ENCODE data around the gene PRPH2.

PRPH2 gene

GRCh38 chr6:42722497-42722896 is at the start of gene PRPH2:
Gene PRPH2, minus strand, starts transcription at chr6:42722597. Its CDS starts 263 bp downstream, at chr6:42722334.
- DNase-seq, result no peak

DNA sequence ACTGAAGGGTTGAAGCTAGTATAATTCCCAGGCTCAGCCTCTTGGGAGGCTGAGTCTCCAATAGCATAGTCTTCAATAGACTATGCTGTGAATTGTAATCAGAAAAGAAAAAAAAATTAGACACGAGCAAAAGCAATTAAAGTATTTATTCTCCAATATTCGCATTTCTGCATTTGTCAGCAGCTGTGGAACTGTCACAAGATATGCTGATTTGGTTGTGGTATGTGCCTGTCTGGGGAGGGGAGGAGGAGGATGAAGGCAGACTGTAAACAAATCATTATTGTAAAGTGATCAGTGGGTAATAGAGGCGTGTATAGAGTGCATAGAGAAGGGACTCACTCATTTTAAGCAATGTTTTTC is 49.3 kb upstream of the PRPH2 start:
- peak; percentile 77 for DNase-seq

GRCh38 chr6:42769836-42770235 is 47.4 kb upstream of the PRPH2 start:
- DNase-seq, result no peak

DNA sequence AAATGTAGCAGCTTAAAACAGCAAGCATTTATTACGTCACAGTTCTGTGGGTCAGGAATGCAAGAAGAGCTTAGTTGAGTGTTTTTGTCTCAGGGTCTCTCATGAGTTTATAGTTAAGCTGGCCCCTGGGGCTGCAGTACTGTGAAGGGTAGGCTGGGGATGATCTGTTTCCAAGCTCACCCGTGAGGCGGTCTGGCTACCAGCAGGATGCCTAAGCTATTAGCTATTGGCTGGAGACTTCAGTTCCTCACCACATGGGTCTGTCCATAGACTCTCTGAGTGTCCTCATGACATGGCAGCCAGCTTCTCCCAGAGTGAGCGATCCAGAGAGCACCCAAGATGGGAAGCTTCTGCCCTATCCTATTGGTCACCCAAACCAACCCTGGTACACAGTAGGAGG is 46.7 kb upstream of the PRPH2 start:
- DNase-seq, result no peak

GRCh38 chr6:42766163-42766670 is 43.8 kb upstream of the PRPH2 start:
- DNase-seq, result no peak

- no peak for DNase-seq
These were observed 42.7 kb upstream of the PRPH2 start for GRCh38 chr6:42764911-42765648.

GRCh38 chr6:42762950-42763349 is 40.6 kb upstream of the PRPH2 start:
- DNase-seq, result no peak

GRCh38 chr6:42762426-42762859 is 40.0 kb upstream of the PRPH2 start:
- no peak for DNase-seq

DNA sequence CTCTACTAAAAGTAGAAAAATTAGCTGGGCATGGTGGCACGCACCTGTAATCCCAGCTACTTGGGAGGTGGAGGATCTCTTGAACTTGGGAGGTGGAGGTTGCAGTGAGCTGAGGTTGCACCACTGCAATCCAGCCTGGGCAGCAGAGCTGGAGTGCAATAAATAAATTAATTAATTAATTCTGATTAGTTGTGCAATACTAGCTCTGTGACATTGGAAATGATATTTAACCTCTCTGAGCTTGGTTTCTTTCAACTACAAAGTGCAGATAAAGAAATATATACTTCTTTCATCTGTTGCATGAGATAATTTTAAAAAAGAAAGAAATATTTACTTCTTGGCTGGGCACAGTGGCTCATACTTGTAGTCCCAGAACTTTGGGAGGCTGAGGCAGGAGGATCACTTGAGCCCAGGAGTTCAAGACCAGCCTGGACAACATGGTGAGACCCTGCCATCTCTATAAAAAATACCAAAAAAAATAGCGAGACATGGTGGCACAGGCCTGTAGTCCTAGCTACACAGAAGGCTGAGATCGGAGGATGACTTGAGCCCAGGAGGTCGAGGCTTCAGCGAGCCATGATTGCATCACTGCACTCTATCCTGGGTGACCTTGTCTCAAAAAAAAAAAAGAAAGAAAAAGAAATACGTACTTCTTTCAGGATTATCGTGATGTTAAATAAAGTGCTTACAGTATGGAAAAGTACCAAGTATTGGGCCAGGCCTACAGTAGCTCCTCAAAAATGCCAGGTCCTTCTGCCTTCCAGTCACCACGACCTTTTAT is 39.1 kb upstream of the PRPH2 start:
- DNase-seq, result no peak

DNA sequence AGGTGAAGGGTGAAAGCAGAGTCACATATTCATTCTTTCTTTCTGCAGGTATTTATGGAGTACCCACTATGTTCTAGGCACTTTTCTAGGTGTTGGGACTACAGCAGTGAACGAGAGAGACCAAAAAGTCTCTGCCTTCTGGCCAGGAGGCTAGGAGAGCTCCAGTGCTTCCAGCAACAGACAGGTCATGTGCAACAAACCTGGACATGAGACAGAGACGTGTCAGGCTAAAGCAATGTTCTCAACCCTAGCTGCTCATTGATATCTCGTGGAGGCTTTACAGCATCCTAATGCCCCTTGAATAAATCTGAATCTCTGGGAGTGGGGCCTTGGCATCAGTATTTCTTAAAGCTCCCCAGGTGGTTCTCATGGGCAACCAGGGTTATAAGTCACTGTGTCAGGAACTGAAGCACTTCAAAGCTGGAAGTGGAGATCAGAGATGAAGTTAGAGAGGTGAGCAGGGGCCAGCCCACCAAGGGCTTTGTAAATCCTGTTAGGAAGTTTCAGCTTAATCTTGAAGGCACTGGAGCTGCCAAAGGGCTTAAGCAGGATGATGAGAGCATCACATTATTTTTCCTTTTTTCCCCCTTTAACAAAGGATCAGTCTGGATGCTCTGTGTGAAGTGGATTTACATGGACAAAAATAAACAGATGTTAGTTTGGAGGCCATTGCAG is 36.5 kb upstream of the PRPH2 start:
- no peak for DNase-seq

DNA sequence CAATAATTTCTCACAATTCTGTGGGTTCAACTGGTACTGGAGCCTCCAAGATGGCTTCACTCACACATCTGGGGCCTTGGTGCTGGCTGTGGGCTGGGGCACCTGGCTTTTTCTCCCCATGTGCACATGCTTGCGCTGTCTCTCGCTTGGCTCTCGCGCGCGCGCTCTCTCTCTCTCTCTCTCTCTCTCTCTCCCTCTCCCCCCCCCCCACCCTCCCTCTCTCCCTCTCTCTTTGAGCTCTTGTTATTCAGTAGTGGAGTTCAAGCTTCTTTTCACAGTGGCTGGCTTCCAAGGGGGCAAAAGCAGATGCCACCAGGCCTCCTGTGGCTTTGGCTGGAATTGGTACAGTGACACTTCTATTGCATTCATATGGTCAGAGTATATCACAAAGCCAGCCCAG is 34.3 kb upstream of the PRPH2 start:
- DNase-seq, result no peak

DNA sequence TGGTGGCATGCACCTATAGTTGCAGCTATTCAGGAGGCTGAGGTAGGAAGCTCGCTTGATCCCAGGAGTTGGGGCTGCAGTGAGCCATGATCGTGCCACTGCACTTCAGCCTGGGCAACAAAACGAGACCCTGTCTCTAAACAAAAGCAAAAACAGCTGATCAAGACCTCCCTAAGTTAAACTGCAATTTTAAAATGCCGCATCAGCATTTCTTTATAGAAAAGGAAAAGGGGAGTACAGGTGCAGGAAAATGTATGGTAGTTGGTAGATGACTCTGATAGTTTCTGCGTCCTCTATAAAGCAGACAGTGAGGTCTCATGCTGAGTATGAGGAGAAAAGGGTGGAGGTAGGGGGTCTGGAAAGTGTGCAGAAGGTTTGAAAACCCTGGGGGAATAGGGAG is 32.4 kb upstream of the PRPH2 start:
- no peak for DNase-seq

DNA sequence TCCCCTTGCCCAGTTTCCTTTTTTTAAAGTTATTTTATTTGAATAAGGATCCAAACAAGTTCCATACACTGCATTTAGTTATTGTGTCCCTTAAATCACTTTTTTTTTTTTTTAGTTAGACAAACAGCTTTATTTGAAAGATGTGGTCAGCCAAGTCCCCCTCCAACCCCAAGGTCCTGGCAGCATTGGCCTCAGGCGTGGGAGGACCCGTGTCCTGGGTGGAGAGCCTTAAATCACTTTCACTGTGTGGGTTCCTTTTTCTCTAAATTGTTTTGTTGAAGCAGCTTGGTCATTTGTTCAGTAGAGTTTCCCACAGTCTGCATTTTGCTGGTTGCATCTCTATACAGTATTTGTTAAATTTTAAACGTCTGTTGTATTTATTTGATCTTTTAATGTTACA is 28.7 kb upstream of the PRPH2 start:
- DNase-seq, result no peak

- no peak for DNase-seq
These were observed 26.0 kb upstream of the PRPH2 start for GRCh38 chr6:42748203-42748898.

GRCh38 chr6:42746463-42747391 is 24.3 kb upstream of the PRPH2 start:
- DNase-seq, result peak; percentile 88

DNA sequence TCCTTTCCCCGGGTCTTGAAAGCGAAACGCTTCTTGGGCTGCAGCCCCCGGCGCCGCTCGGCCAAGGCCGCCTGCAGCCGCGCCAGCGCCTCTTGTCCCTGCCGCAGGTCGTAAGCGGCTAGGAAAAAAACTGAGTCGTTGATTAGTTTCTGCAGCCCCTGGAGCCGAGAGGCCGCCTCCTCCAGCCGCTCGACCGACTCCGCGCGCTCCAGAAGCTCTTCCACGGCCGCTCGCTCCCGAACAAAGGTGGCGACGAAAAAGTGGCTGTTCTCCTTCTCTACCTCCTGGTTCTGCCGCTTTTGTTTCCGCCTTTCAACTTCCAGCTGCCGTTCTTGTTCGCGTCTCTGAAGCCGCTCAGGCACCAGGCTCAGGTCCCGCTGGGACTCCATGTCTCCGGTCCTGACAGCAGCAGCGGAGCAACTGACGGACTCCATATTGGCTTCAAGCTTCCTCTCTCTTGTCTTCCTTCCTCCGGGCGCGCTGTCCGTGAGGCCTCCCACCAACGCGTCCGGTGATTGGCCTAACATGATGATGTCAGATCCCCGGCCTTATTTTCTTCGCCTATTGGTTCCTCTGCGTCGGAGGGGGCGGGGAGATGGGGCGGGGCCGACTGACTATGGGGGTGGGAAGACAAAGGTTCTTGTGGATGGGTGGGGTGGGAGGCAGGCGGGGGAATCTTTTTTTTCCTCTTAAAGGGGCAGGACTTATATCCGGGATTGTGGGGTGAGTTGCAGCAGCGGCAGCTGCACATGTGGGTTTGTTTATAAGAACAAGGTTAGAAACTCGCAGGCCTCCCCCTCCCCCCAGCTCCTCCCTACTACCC is 23.5 kb upstream of the PRPH2 start, which contains the start of gene TBCC:
Gene TBCC, minus strand, starts transcription at position 464 of the 823 bp plus-strand sequence. Its CDS starts 30 bp downstream, at position 434.
- peak; percentile 97 for DNase-seq

GRCh38 chr6:42745083-42745639 is 22.8 kb upstream of the PRPH2 start:
- peak; percentile 40 for DNase-seq

DNA sequence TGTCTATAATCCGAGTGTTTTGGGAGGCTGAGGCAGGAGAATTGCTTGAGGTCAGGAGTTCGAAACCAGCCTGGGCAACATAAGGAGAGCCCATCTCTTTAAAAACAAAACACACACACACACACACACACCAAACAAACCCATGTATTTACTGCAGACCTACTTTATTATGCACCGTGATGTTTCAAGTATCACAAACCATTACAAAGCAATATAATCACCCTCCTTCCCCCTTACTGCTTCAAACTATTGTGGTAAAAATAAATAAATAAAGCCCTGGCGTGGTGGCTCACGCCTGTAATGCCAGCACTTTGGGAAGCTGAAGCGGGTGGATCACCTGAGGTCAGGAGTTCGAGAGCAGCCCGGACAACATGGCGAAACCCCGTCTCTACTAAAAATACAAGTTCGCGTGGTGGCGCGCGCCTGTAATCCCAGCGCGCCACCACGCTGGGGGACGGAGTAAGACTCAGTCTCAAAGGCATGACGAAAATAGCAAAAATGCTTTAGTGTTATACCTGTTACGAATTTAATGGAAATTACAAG is 22.0 kb upstream of the PRPH2 start:
- no peak for DNase-seq

GRCh38 chr6:42742116-42742894 is 19.9 kb upstream of the PRPH2 start:
- no peak for DNase-seq
